HEK293T (cell line): ENCODE measurements around the gene INSC.

ENCODE experiments used
- ARNT ChIP-seq: fragments of 450-650 bp; IDR thresholded peaks from 2 replicates; pipeline ENCODE4 v1.6.1; 2017; ENCODE audit warnings: mild to moderate bottlenecking
- BHLHE40 ChIP-seq: fragments of 450-650 bp; IDR thresholded peaks from 2 replicates; pipeline ENCODE4 v1.6.1; 2016; ENCODE audit warnings: mild to moderate bottlenecking, moderate library complexity, borderline replicate concordance
- ELF4 ChIP-seq: fragments of 450-650 bp; IDR thresholded peaks from 2 replicates; pipeline ENCODE4 v1.6.1; 2017; ENCODE audit warnings: antibody characterized with exemption
- FOXK2 ChIP-seq: fragments of 450-650 bp; IDR thresholded peaks from 2 replicates; pipeline ENCODE4 v1.6.1; 2016; ENCODE audit warnings: mild to moderate bottlenecking
- FOXM1 ChIP-seq: fragments of 450-650 bp; IDR thresholded peaks from 2 replicates; pipeline ENCODE4 v1.6.1; 2017; ENCODE audit warnings: mild to moderate bottlenecking, borderline replicate concordance
- HDGF ChIP-seq: fragments of 450-650 bp; IDR thresholded peaks from 2 replicates; pipeline ENCODE4 v1.6.1; 2017; ENCODE audit warnings: antibody characterized with exemption, borderline replicate concordance
- LEF1 ChIP-seq: fragments of 450-650 bp; IDR thresholded peaks from 2 replicates; pipeline ENCODE4 v1.6.1; 2017; ENCODE audit warnings: mild to moderate bottlenecking, borderline replicate concordance
- NFRKB ChIP-seq: fragments of 450-650 bp; IDR thresholded peaks from 2 replicates; pipeline ENCODE4 v1.6.1; 2016; ENCODE audit warnings: mild to moderate bottlenecking, moderate library complexity
- SP1 ChIP-seq: fragments of 450-650 bp; IDR thresholded peaks from 2 replicates; pipeline ENCODE4 v1.6.1; 2017
- SUZ12 ChIP-seq: fragments of 450-650 bp; IDR thresholded peaks from 2 replicates; pipeline ENCODE4 v1.6.1; 2016; ENCODE audit warnings: mild to moderate bottlenecking
- TARDBP ChIP-seq: fragments of 450-650 bp; IDR thresholded peaks from 2 replicates; pipeline ENCODE4 v1.6.1; 2016
- ZNF384 ChIP-seq: fragments of 450-650 bp; IDR thresholded peaks from 2 replicates; pipeline ENCODE4 v1.6.1; 2016
- TF ChIP-seq, protein P1 (sequence below): fragments of 450-650 bp; IDR thresholded peaks from 2 replicates; pipeline ENCODE4 v1.6.1; 2016

DNA sequence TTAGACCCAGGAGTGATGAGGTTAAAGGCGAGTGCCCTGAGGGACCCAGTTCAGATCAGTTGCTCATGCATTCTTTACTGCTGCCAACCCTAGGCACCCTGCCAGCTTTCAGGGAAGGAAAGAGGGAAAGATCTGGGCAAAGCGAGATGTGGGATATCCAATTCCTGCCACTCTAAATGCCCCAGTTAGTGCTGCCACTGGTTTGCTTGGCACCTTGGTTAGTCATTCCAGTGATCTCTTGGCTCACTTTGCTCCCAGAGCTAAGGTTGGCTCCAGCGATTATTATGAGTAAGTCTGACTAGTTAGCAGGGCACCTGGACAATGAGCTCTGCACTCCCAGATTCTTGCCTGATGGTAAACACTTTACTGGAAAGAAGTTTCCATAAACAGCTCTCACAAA lies 85.0 kb downstream of the INSC start:
- no peak for TF ChIP-seq FOXM1
- TF ChIP-seq SP1, result no peak
- no peak for TF ChIP-seq ZNF384
- no peak for TF ChIP-seq LEF1
- TF ChIP-seq SUZ12, result no peak
- TF ChIP-seq TARDBP, result no peak
- no peak for TF ChIP-seq ARNT
- no peak for TF ChIP-seq NFRKB
- no peak for TF ChIP-seq ELF4
- TF ChIP-seq, protein P1, sequence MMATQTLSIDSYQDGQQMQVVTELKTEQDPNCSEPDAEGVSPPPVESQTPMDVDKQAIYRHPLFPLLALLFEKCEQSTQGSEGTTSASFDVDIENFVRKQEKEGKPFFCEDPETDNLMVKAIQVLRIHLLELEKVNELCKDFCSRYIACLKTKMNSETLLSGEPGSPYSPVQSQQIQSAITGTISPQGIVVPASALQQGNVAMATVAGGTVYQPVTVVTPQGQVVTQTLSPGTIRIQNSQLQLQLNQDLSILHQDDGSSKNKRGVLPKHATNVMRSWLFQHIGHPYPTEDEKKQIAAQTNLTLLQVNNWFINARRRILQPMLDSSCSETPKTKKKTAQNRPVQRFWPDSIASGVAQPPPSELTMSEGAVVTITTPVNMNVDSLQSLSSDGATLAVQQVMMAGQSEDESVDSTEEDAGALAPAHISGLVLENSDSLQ, result no peak
- TF ChIP-seq FOXK2, result no peak
- TF ChIP-seq HDGF, result no peak
- TF ChIP-seq BHLHE40, result no peak
